Stimulated activated naive B cell treated with anti-CD40 and anti-IgM and Interleukin-4, amounts not matched to agents 10 μg/mL and 1 μg/mL and 100 μg/mL, for 72 hours (primary cell): ENCODE results near the gene STARD10.
"Not testable (repeated sequence)": the region's sequence is repeated elsewhere in the genome, so short reads cannot be mapped to it uniquely, and the experiment has no call there.

Experiments
- ATAC-seq, 2 donors: fragments of 150-1000 bp; cut with Tn5 transposase; replicated peaks; 2 replicates each; pipeline ENCODE4 v1.10.0; 2021; ENCODE audit warnings: moderate library complexity in 1 of 2
- DNase-seq: peaks from one replicate; pipeline ENCODE4 v3.0.0; 2021
- H3K27ac Mint-ChIP-seq: one replicate; pipeline ENCODE4 v1.8.0; 2022; ENCODE audit warnings: mild to moderate bottlenecking, mixed read lengths
- H3K27me3 Mint-ChIP-seq, 2 donors: one replicate each; pipeline ENCODE4 v1.8.0; 2022; ENCODE audit warnings: mixed read lengths in 2 of 2
- H3K36me3 Mint-ChIP-seq, 2 donors: one replicate each; pipeline ENCODE4 v1.8.0; 2022; ENCODE audit warnings: mixed read lengths in 2 of 2, mild to moderate bottlenecking in 1 of 2
- H3K4me1 Mint-ChIP-seq, 2 donors: one replicate each; pipeline ENCODE4 v1.8.0; 2022; ENCODE audit warnings: mixed read lengths in 2 of 2, mild to moderate bottlenecking in 1 of 2
- H3K4me3 Mint-ChIP-seq, 2 donors: one replicate each; pipeline ENCODE4 v1.8.0; 2022; ENCODE audit warnings: mild to moderate bottlenecking in 2 of 2, mixed read lengths in 2 of 2, moderate library complexity in 1 of 2
- H3K9me3 Mint-ChIP-seq, 2 donors: one replicate each; pipeline ENCODE4 v1.8.0; 2022; ENCODE audit warnings: mixed read lengths in 2 of 2, mild to moderate bottlenecking in 1 of 2

The STARD10 gene

GRCh38 chr11:72829884-72830533, 36.2 kb upstream of the STARD10 start:
- H3K4me3 Mint-ChIP-seq = peak overlapping the region in 1 of 2 donors; percentile 50
- DNase-seq = no peak

GRCh38 chr11:72829178-72829577, 35.3 kb upstream of the STARD10 start:
- Mint-ChIP-seq H3K4me3 (peak overlapping the region in 1 of 2 donors; percentile 10), H3K27me3 (no peaks in the 10 kb centered on the region), H3K36me3 (peaks cover 51 to 77% of the 10 kb centered on the region in 2 donors), H3K27ac (peak overlapping the region; percentile 91), H3K9me3 (no peaks in the 10 kb centered on the region), H3K4me1 (peaks cover 48 to 78% of the 10 kb centered on the region in 2 donors)
- no peak for ATAC-seq
- DNase-seq = no peak

More at GRCh38 chr11:72829884-72830533, 36.2 kb upstream of the STARD10 start:
- Mint-ChIP-seq H3K27me3 (no peaks in the 10 kb centered on the region), H3K36me3 (peaks cover 49 to 75% of the 10 kb centered on the region in 2 donors), H3K9me3 (no peaks in the 10 kb centered on the region), H3K4me1 (peaks cover 41 to 69% of the 10 kb centered on the region in 2 donors), H3K27ac (peak overlapping the region; percentile 91)
- ATAC-seq = no peak

- no peak for DNase-seq
- Mint-ChIP-seq H3K4me3 (no peak overlapping the region), H3K27ac (peak overlapping the region; percentile 91), H3K36me3 (peaks cover 54 to 81% of the 10 kb centered on the region in 2 donors), H3K27me3 (no peaks in the 10 kb centered on the region), H3K4me1 (peaks cover 51 to 82% of the 10 kb centered on the region in 2 donors), H3K9me3 (no peaks in the 10 kb centered on the region)
- ATAC-seq = no peak
Observed at GRCh38 chr11:72828692-72829101, 34.9 kb upstream of the STARD10 start.

GRCh38 chr11:72828081-72828567, 34.3 kb upstream of the STARD10 start:
- no peaks in the 10 kb centered on the region for H3K27me3 Mint-ChIP-seq
- peaks cover 58 to 84% of the 10 kb centered on the region in 2 donors for H3K36me3 Mint-ChIP-seq
- peaks cover 56 to 87% of the 10 kb centered on the region in 2 donors for H3K4me1 Mint-ChIP-seq
- H3K4me3 Mint-ChIP-seq = no peak overlapping the region
- H3K9me3 Mint-ChIP-seq = no peaks in the 10 kb centered on the region
- H3K27ac Mint-ChIP-seq = peak overlapping the region; percentile 91
- DNase-seq (no peak), ATAC-seq (no peak)

GRCh38 chr11:72827656-72828055, 33.8 kb upstream of the STARD10 start:
- Mint-ChIP-seq H3K36me3 (peaks cover 54 to 84% of the 10 kb centered on the region in 2 donors), H3K4me1 (peaks cover 56 to 88% of the 10 kb centered on the region in 2 donors), H3K27ac (peak overlapping the region; percentile 91)
- not testable (repeated sequence) for ATAC-seq, DNase-seq, H3K4me3 Mint-ChIP-seq, H3K9me3 Mint-ChIP-seq, H3K27me3 Mint-ChIP-seq

GRCh38 chr11:72826942-72827480, 33.2 kb upstream of the STARD10 start:
- H3K9me3 Mint-ChIP-seq = no peaks in the 10 kb centered on the region
- peak overlapping the region; percentile 86 for H3K27ac Mint-ChIP-seq
- DNase-seq (no peak), ATAC-seq (no peak)
- peaks cover 54 to 87% of the 10 kb centered on the region in 2 donors for H3K4me1 Mint-ChIP-seq
- H3K36me3 Mint-ChIP-seq = peaks cover 51 to 83% of the 10 kb centered on the region in 2 donors
- no peaks in the 10 kb centered on the region for H3K27me3 Mint-ChIP-seq
- peak overlapping the region; percentile 2 to 35 for H3K4me3 Mint-ChIP-seq

GRCh38 chr11:72826191-72826941, 32.5 kb upstream of the STARD10 start:
- DNase-seq (no peak), ATAC-seq (no peak)
- Mint-ChIP-seq H3K4me1 (peaks cover 48 to 82% of the 10 kb centered on the region in 2 donors), H3K9me3 (no peaks in the 10 kb centered on the region), H3K27me3 (no peaks in the 10 kb centered on the region), H3K36me3 (peaks cover 46 to 77% of the 10 kb centered on the region in 2 donors), H3K27ac (peak overlapping the region; percentile 86), H3K4me3 (peak overlapping the region in 1 of 2 donors; percentile 48)

GRCh38 chr11:72825661-72826060, 31.8 kb upstream of the STARD10 start:
- no peaks in the 10 kb centered on the region for H3K27me3 Mint-ChIP-seq
- H3K27ac Mint-ChIP-seq = peak overlapping the region; percentile 93
- peak overlapping the region in 1 of 2 donors; percentile 7 for H3K4me3 Mint-ChIP-seq
- peaks cover 50 to 82% of the 10 kb centered on the region in 2 donors for H3K4me1 Mint-ChIP-seq
- no peaks in the 10 kb centered on the region for H3K9me3 Mint-ChIP-seq
- ATAC-seq = no peak
- H3K36me3 Mint-ChIP-seq = peaks cover 49 to 78% of the 10 kb centered on the region in 2 donors
- DNase-seq = no peak

- Mint-ChIP-seq H3K27me3 (no peaks in the 10 kb centered on the region), H3K9me3 (no peaks in the 10 kb centered on the region), H3K4me3 (peak overlapping the region in 1 of 2 donors; percentile 54), H3K36me3 (peaks cover 43 to 78% of the 10 kb centered on the region in 2 donors), H3K4me1 (peaks cover 49 to 76% of the 10 kb centered on the region in 2 donors), H3K27ac (peak overlapping the region; percentile 93)
- DNase-seq (no peak), ATAC-seq (no peak)
Observed at GRCh38 chr11:72824811-72825505, 31.1 kb upstream of the STARD10 start.

GRCh38 chr11:72824020-72824419, 30.2 kb upstream of the STARD10 start:
- Mint-ChIP-seq H3K27ac (peak overlapping the region; percentile 93), H3K4me3 (peak overlapping the region; percentile 39 to 47), H3K27me3 (no peaks in the 10 kb centered on the region), H3K9me3 (no peaks in the 10 kb centered on the region), H3K36me3 (peaks cover 44 to 77% of the 10 kb centered on the region in 2 donors), H3K4me1 (peaks cover 47 to 75% of the 10 kb centered on the region in 2 donors)
- ATAC-seq = no peak
- no peak for DNase-seq

- H3K27me3 Mint-ChIP-seq = no peaks in the 10 kb centered on the region
- ATAC-seq (peak in 1 of 2 donors; percentile 4), DNase-seq (no peak)
- H3K4me1 Mint-ChIP-seq = peaks cover 41 to 67% of the 10 kb centered on the region in 2 donors
- H3K27ac Mint-ChIP-seq = peak overlapping the region; percentile 93
- peaks cover 45 to 77% of the 10 kb centered on the region in 2 donors for H3K36me3 Mint-ChIP-seq
- no peaks in the 10 kb centered on the region for H3K9me3 Mint-ChIP-seq
- H3K4me3 Mint-ChIP-seq = peak overlapping the region in 1 of 2 donors; percentile 39
Observed at GRCh38 chr11:72823105-72823804, 29.4 kb upstream of the STARD10 start.

- H3K27ac Mint-ChIP-seq = peak overlapping the region; percentile 87
- no peaks in the 10 kb centered on the region for H3K9me3 Mint-ChIP-seq
- H3K4me1 Mint-ChIP-seq = peaks cover 44 to 67% of the 10 kb centered on the region in 2 donors
- peaks cover 49 to 81% of the 10 kb centered on the region in 2 donors for H3K36me3 Mint-ChIP-seq
- H3K27me3 Mint-ChIP-seq = no peaks in the 10 kb centered on the region
- peak overlapping the region; percentile 35 to 59 for H3K4me3 Mint-ChIP-seq
- ATAC-seq = peak; percentile 60 to 66
- peak; percentile 74 for DNase-seq
Observed at GRCh38 chr11:72821920-72822799, 28.3 kb upstream of the STARD10 start.
